ENCODE results near the gene MNT.
"Not testable (repeated sequence)": the region's sequence is repeated elsewhere in the genome, so short reads cannot be mapped to it uniquely, and the experiment has no call there.

Gene MNT

GRCh38 chr17:2400877-2401425, at the start of gene MNT:
Gene MNT, minus strand, starts transcription at chr17:2401060. Its CDS starts 348 bp downstream, at chr17:2400712.
- DNase-seq = peak; percentile 90 to 92

GRCh38 chr17:2450016-2450650, 49.3 kb upstream of the MNT start:
- DNase-seq = no peak

- no peak for DNase-seq
These were observed 48.6 kb upstream of the MNT start for GRCh38 chr17:2449486-2449885.

- DNase-seq = not testable (repeated sequence)
These were observed 46.6 kb upstream of the MNT start for GRCh38 chr17:2447479-2447878.

GRCh38 chr17:2445638-2446037, 44.8 kb upstream of the MNT start:
- DNase-seq = no peak

- no peak for DNase-seq
These were observed 43.5 kb upstream of the MNT start for GRCh38 chr17:2444382-2444781.

GRCh38 chr17:2442166-2442565, 41.3 kb upstream of the MNT start:
- DNase-seq = no peak

GRCh38 chr17:2440930-2441329, 40.1 kb upstream of the MNT start:
- no peak for DNase-seq

- not testable (repeated sequence) for DNase-seq
These were observed 39.1 kb upstream of the MNT start for GRCh38 chr17:2439997-2440396.

- no peak for DNase-seq
These were observed 38.0 kb upstream of the MNT start for GRCh38 chr17:2438823-2439222.

GRCh38 chr17:2436316-2436905, 35.6 kb upstream of the MNT start:
- DNase-seq = no peak

GRCh38 chr17:2435862-2436261, 35.0 kb upstream of the MNT start:
- no peak for DNase-seq

- no peak for DNase-seq
These were observed 34.4 kb upstream of the MNT start for GRCh38 chr17:2435181-2435741.

- no peak for DNase-seq
These were observed 32.8 kb upstream of the MNT start for GRCh38 chr17:2433696-2434095.

GRCh38 chr17:2427910-2428309, 27.1 kb upstream of the MNT start:
- DNase-seq = no peak

- no peak for DNase-seq
These were observed 26.4 kb upstream of the MNT start for GRCh38 chr17:2427215-2427614.

- no peak for DNase-seq
These were observed 22.4 kb upstream of the MNT start for GRCh38 chr17:2423271-2423670.

GRCh38 chr17:2421315-2422147, 20.7 kb upstream of the MNT start:
- no peak for DNase-seq

GRCh38 chr17:2420176-2420575, 19.3 kb upstream of the MNT start:
- DNase-seq = no peak

- DNase-seq = no peak
These were observed 18.6 kb upstream of the MNT start for GRCh38 chr17:2419486-2419885.

- DNase-seq = no peak
These were observed 17.7 kb upstream of the MNT start for GRCh38 chr17:2418572-2418971.

- DNase-seq = peak; percentile 82 to 90
These were observed 15.3 kb upstream of the MNT start for GRCh38 chr17:2416010-2416734.

- no peak for DNase-seq
These were observed 14.2 kb upstream of the MNT start for GRCh38 chr17:2415081-2415480.

Measured in activated CD4-positive, alpha-beta T cell treated with anti-CD3 and anti-CD28 coated beads, Interleukin-2, amount 50 U/mL, for 4 hours (primary cell).